GM18909 (cell line): ENCODE measurements around the gene ATAD2B.

ENCODE experiments used
- ATAC-seq: cut with Tn5 transposase; IDR thresholded peaks from one replicate; pipeline ENCODE4 v1.9.1; 2021; ENCODE audit warnings: mild to moderate bottlenecking; ENCODE audit not compliant: unreplicated experiment, poor library complexity

ATAD2B gene

DNA sequence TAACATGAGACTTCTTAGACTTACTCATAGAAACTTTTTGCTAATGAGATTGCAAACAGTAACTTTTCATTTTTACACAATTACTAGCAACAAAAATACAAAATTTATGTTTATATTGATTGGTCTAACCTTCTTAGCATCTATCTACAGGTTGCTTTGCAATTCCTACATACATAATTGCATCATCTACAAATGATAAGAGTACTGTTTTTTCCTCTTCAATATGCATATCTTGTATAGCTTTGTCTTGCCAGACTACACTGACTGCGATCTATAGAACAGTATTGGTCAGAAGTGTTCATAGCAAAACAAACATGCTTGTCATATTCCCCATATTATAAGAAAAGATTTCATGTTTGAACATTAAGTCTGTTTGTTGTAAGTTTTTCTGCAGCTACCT, 87.9 kb downstream of the ATAD2B start:
- no peak for ATAC-seq

DNA sequence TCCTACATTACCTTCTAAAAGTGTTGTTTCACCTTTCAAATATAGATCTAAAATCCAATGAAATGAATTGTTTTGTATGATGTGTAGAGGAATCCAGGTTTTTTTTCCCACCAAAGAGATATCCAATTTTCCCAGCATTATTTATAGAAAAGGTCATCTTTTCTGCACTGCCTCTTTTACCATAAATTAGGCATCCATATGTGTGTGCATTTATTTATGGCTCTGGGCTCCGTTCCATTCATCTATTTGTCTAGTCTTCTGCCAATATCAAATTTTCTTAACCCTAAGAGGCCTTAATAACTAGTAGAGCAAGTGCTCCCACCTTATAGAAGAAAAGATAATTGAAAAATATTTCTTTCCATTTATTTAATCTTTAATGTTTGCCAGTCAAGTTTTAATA, 88.3 kb downstream of the ATAD2B start:
- no peak for ATAC-seq

DNA sequence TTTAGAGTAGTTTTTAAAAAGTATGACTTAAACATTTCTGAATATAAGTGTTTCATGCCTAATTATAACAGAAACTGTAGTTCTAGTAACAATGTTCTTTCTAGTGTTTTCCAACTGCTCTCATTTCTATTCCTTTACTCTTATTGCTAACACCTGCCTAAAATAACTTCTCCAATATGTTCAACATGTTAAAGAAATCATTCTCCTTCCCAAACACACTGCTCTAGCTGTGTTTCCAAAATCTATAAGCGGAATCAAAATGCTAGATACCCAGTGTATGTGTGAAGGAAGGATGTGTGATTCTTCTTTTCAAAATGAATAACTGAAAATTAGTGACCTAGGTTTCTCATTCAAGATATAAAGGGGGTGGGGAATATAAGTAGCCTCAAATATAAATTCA, 89.1 kb downstream of the ATAD2B start:
- ATAC-seq: no peak

DNA sequence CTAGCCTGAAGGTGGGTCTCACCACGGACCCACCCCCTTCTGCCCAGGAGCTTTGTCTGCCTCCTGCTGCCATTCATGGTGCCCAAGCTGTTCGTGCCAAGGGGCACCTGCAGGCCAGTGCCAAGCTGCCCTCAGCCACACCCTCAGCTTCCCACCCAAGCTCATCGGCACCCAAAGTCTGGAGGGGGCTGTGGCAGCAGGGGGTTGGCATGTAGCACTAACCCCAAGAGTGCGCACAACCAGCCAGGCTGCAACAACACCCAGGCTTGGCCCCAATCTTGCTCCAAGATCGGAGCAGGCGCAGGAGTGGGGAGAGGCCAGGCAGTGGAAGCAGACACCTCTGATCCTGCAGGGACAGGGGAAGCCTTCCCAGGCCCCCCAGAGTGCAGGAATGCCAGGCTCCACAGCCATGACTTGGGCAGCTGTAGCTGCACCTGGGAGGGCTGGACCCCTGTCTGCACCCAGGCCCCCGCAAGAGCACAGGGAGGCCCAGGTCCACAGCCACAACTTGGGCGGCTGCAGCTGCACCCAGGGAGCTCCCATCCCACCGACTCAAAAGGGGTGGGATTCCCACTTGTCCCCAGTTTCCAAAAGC, 89.9 kb downstream of the ATAD2B start:
- no peak for ATAC-seq

DNA sequence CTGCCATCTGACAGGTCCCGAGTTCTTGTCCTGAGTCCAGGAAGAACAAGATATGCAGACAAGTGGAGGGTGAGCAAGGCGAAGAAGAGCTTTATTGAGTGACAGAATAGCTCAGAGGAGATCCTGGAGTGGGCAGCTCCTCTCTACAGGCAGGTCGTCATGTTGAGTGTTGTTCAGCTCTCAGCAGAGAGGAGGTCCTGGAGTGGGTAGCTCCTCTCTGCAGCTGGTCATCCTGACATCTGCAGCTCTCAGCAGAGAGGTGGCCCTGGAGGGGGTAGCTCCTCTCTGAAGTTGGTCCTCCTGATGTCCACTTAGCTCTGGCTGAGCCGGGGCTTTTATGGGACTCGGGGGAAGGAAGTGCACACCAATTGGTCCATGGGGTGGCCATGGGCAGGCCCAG, 90.4 kb downstream of the ATAD2B start:
- no peak for ATAC-seq

DNA sequence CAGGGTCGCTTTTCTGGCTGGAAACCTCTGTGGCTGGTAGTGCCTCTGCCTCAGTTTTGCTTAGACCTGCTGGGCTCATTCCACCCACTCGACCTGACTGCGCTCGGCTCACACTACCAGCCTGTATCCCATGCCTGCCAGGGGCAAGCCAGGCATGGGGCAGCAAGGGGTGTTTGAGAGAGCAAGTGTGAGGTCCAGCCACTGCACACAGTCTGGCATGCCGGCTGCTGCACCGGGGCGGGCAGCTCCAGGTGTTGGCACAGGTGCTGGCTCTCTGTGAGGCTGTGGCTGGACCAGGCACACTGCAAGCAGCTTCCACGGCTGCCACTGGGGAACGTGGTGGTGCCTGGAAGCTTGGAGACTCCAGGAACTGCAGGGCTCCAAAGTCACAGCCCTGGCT, 90.9 kb downstream of the ATAD2B start:
- no peak for ATAC-seq

DNA sequence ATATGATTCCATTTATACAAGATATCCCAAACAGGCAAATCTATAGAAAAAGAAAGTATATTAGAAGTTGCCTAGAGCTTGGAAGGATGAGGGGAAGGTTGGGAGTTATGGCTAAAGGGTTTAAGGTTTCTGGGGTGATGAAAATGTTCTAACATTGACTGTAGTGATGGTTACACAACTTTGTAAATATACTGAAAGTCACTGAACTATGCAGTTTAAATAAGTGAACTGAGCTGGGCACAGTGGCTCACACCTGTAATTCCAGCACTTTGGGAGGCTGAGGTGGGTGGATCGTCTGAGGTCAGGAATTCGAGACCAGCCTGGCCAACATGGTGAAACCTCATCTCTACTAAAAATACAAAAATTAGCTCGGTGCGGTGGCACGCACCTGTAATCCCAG, 91.5 kb downstream of the ATAD2B start:
- no peak for ATAC-seq

DNA sequence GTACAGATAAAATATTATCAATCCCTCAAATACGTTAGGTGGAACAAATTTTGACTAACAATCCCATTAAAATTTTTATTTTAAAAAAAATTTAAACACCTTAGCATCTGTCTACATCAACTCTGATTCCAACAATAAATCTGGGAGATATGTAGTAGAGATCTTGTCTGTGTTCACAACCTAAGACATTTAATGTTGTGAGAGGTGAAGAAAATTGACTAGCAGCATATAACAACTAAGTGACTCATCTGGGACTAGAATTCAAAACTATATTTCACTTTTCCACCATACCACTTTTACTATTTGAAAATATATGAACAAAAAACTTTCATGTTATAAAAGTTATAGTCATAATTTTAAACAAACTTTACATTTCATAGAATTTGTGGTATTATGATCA, 97.9 kb downstream of the ATAD2B start:
- ATAC-seq: no peak

DNA sequence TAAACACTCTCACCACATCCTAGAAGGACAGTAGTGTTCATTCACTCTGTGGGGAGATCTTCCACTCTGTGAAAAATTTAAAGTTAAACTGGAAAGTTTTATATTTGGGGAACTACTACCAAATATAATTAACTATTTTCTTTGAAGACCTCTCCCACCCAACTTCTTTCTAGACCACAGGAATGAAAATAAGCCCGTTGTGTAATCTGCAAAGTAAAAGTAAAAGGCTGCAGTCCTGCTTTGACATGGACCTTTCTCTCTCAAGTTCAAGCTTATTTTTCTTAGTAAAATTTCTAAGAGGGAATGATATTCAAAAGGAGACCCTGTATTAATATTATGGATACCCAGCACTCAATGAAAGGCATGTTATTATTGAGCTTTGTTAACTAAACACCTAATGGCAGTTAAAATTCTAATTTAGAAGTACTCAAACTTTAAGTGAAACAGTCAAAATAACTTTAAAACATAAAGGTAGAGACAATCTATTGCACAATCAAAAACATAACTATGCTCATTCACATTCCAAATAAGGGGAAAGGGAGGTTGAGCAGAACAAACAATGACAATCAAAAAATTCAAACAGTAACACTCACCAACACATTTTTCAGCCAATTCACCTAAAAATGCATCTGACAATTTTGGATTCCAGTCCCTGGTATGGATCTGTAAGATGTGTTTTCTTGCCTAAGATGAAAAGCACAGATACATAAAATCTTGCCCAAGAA, 98.5 kb downstream of the ATAD2B start:
- no peak for ATAC-seq

DNA sequence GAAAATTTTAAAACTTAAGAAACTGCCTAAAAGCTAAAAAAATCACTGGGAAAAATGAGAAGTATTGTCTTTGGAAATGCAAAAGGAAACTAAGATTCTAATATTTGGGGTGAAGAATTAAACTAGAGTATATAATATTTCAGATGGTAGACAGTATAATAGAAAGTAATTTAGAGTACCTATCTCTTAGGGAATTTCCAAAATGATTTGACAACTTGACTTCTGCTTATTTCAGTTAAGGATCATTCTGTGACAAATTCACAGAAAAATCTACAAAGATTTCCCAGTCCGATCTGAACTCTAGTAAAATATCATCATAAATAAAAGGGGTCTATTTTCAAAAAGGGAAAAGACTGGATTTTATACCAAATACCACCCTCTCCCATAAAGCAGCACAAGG, 99.6 kb downstream of the ATAD2B start:
- no peak for ATAC-seq

DNA sequence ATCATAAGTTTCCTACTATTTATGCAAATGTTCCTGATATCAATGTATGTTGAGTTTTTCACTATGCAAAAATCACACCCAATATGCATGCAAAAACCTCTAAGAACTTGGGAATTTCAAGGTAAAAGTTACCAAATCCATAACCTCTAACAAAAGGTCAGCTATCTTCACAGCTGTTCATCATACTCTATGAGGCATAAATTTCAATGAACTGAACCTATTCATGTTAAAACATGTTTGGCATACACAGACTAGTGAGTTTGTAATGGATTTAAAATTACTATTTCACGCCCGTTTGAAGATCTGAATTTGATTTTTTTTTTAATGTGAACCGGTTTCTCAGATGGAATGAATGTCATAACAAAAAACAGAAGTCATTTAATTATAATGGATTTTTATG, 100.2 kb downstream of the ATAD2B start:
- ATAC-seq: no peak

DNA sequence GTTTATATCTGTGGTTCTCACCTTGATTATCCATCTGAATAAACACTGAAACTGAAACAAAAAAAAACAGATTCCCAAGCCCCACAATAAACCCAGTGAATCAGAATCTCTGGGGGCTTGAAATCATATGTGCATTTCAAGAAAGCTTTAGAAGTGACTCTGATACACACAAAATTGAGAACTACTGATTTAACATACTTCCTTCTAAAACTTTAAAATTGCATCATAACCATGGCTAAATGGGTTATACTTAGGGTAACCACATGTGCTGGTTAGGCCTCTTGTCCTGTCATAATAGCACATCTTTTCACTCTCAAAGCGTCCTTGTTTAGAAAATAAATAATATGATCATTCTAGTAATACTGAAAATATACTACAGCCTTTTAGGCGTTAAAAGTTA, 100.9 kb downstream of the ATAD2B start:
- ATAC-seq: no peak

DNA sequence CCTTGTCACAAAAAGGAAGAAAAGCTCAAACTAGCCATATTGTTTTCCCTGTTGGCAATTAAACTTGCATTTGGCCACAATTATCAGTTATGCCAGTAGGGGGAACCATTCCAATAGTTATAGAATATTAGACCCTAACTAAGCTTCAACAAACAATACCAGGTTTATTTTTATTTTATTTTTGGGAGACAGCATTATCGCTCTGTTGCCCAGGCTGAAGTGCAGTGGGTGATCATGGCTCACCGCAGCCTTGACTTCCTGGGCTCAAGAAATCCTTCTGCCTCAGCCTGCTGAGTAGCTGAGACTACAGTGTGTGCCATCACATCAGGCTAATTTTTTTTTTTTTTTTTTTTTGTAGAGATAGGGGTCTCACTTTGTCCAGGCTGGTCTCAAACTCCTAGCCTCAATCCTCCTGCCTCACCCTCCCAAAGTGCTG, 102.1 kb downstream of the ATAD2B start:
- ATAC-seq: peak; percentile 72

DNA sequence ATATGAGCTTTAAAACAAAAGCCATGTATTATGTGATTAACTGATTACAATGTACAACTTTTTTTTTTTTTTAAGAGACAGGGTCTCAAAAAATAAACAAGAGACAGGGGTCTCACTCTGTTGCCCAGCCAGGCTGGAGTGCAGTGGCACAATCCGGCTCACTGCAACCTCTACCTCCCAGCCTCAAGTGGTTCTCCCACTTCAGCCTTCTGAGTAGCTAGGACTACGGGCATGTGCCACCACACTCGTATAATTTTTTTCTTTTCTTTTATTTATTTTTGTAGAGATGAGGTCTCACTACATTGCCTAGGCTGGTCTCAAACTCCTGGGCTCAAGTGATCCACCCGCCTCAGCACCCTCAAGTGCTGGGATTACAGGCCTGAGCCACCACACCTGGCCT, 103.1 kb downstream of the ATAD2B start:
- ATAC-seq: no peak

DNA sequence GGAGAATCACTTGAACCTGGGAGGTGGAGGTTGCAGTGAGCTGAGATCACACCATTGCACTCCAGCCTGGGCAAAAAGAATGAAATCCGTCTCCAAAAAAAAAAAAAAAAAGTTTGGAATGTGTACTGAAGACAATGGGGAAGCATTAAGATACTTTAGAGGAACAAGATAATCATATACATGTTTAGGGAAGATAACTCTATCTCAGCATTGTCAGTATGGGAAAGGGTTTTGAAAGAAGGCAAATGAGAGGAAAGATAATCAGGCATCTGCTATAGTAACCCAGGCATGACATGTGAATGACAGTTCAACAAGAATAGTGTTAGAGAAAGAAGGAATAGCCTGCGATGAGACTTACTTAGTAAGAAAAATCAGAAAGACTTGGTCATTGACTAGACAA, 112.0 kb downstream of the ATAD2B start:
- ATAC-seq: no peak

DNA sequence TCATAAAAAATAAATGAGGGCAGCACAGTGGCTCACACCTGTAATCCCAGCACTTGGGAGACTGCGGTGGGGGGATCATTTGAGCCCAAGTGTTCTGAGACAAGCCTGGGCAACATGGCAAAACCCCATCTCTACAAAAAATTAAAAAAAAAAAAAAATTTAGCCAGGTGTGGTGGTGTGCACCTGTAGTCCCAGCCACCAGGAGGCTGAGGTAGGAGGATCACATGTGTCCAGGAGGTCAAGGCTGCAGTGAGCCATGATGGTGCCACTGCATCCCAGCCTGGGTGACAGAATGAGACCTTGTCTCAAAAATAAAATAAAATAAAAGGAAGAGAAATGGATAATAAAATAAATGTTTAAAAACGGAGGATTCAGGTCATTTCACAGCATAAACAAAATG, 113.5 kb downstream of the ATAD2B start:
- no peak for ATAC-seq

DNA sequence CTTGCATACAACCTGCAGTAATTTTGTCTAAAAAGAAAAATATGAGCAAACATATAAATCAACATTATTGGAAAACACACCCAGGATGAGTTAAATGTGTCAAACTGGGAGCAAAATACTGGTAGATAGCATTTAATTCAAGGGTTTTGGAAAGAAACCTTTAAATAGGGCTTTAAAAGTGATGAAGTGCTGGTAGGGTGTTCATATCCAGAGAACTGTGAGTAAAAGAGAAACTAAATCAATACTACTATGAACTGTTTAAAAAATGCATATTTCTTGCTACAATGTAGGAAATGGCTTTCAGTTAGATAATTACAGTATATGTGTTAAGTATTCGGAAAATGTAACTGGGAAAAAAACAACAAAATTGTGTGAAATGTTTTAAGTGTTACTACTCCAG, 117.8 kb downstream of the ATAD2B start:
- no peak for ATAC-seq

DNA sequence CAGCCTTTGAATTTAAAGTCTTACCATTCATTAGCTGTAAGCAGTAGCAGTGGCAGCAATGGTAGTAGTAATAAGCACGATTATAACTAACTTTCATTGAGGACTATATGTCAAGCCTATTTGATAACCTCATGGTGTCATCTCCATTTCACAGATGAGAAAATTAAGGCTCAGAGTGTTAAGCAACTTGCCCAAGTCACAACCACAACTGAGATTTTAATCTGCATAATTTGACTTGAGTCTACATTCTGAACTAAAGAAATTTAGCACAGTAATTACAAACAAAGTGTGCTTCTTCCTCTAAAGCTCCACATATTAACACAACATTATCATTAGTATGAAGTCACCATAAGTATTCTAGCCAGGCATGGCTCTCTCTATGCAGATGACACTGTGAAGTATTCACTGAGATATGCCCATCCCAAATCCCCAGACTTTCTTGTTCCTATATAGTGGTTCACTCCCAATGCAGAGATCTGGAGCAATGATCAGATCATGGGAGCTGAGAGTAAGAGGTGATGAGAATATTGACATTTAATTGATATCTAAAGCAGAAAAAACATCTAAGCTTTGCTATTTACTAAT, 120.2 kb downstream of the ATAD2B start:
- ATAC-seq: no peak

DNA sequence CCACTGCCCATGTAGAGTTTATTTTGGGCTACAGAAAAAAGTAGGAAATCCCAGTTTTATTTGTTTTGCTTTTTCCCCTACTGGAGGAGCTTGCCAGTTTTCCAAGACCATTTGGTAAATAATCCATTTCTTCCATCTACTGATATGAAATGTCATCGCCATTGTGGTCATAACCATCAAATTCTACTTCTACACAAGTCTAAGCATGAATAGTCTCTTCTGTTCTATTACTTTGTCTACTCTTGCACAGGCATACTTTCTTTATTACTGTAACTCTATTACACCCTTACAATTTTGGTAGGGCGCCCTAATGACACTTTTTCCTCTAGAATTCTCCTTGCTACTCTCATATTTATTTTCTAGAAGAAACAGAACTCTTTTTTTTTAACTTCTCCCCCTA, 120.7 kb downstream of the ATAD2B start:
- no peak for ATAC-seq

DNA sequence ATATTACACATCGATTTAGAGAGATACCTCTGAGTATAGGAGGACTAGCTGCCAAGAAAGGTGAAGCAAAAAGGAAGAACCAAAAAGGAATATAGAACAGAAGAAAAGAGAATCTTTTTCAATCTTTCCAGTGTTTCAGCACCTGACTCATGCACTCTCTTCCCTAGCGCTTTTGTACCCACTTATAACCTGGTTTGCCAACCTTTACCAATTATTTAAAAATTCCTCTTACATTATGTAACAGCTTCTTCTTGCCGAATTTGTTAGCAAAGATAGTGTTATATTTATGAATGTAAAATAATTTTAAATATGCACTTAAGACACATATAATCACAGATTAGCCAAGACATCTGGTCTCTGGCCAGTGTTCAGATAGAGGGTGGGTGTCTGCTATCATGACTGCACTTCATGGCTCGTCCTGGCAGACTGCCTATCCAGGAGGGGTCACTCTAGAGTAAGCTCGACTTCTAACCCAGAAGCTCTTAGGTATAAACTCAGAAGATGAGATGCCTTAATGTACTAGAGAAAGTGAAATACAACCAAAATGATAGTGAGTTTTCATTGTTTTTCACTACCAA, 122.9 kb downstream of the ATAD2B start:
- ATAC-seq: no peak

DNA sequence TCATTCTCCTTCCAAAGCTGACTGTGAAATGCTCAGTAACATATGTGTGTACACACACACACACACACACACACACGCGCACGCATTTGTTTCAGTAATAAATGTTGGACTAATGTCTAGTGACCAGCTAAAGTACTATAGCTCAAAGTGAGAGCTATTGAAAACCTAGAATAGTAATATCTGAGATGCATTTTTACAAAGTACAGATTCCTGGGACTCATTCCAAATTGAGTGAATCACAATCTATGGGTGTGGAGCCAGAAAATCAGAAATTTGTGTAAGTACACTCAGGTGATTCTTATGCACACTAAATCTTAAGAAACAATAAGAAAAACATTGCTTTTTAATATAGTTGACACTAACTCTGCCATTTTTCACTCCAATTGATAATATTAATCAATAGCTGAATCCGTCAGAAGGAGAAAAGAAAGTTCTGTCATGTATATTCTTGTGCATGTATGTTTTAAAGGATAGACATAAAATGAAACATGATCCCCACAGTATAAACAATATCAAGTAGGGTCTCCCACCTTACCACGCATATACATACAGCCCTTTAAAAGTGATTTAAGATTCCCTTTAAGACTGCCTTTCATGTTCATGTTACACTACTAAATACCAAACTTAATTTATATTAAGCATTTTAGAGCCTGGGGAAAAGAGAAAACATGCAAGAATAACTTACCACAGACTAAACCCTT, 123.5 kb downstream of the ATAD2B start:
- ATAC-seq: no peak
